A549 (cell line): ENCODE data around the gene LRRC3. TPM values are rescaled to one million over a fixed set of nuclear protein-coding genes. Genes with fewer than 3 reads are reported as not detected.

ENCODE experiments used
- ATAC-seq, 2 experiments: fragments of 200-7000 bp in 1 of 2; fragments of >200 bp in 1 of 2; cut with Nextera tagmentation in 1 of 2; cut with Tn5 transposase in 1 of 2; 3 replicates each; pipeline versions ENCODE4 v1.8.0 to v1.9.1; 2018 to 2020; ENCODE audit warnings: mild to moderate bottlenecking in 1 of 2, moderate library complexity in 1 of 2
- CTCF ChIA-PET: fragments of 300-600 bp; sonication (Branson Sonifier 250); formaldehyde crosslinking; extraction: SDS; loops from one replicate; lab custom pipeline; 2021; ENCODE audit warnings: antibody characterized with exemption, inconsistent platforms; lab: Yijun Ruan, JAX
- POLR2A ChIA-PET: fragments of 350-600 bp; formaldehyde crosslinking; extraction: SDS; loops from one replicate; lab custom pipeline; 2021; ENCODE audit warnings: antibody characterized with exemption, inconsistent platforms; lab: Yijun Ruan, JAX
- DNase-seq, 2 experiments: peaks; one replicate each; pipeline versions ENCODE4 v3.0.0 to v3.0.0-alpha.2; 2011 to 2016; ENCODE audit warnings: low read depth in 1 of 2, low spot score in 1 of 2
- FAIRE-seq: peaks from 2 replicates; lab custom pipeline; 2011; peaks lifted over from hg19 to GRCh38; lab: Jason Lieb, UNC
- H3K27ac ChIP-seq, 2 experiments: fragments of >200 bp; sonication (Bioruptor Twin); formaldehyde crosslinking; 3 replicates each; pipeline ENCODE4 v1.5.1; 2016 to 2017
- H3K4me1 ChIP-seq: fragments of >200 bp; sonication (Bioruptor Twin); formaldehyde crosslinking; 3 replicates; pipeline ENCODE4 v1.6.1; 2016
- H3K4me2 ChIP-seq: fragments of >200 bp; sonication (Bioruptor Twin); formaldehyde crosslinking; 3 replicates; pipeline ENCODE4 v1.6.1; 2016
- H3K4me3 ChIP-seq: fragments of >200 bp; sonication (Bioruptor Twin); formaldehyde crosslinking; 3 replicates; pipeline ENCODE4 v1.5.1; 2016
- H3K9me3 ChIP-seq: fragments of >200 bp; sonication (Bioruptor Twin); formaldehyde crosslinking; 3 replicates; pipeline ENCODE4 v1.6.1; 2016
- ATOH8 ChIP-seq: fragments of 250-450 bp; sonication (Bioruptor Pico); IDR thresholded peaks from 2 replicates; pipeline ENCODE4 v1.5.0; 2020; ENCODE audit warnings: low read depth, mild to moderate bottlenecking, moderate library complexity
- BCL3 ChIP-seq: fragments of >200 bp; sonication (Bioruptor Twin); formaldehyde crosslinking; IDR thresholded peaks from 3 replicates; pipeline ENCODE4 v1.6.1; 2016
- CHD2 ChIP-seq: fragments of 150-350 bp; IDR thresholded peaks from 2 replicates; pipeline ENCODE4 v1.6.1; 2014; ENCODE audit warnings: low read length; ENCODE audit not compliant: partially characterized antibody
- CHD4 ChIP-seq: fragments of 200-600 bp; sonication (generic); IDR thresholded peaks from 2 replicates; pipeline ENCODE4 v1.6.1; 2016; ENCODE audit warnings: antibody characterized with exemption, mild to moderate bottlenecking, borderline replicate concordance
- CTCF ChIP-seq: fragments of >200 bp; sonication (Bioruptor Twin); formaldehyde crosslinking; IDR thresholded peaks from 3 replicates; pipeline ENCODE4 v1.5.1; 2016
- EHF ChIP-seq: fragments of 250-450 bp; sonication (Bioruptor Pico); IDR thresholded peaks from 2 replicates; pipeline ENCODE4 v1.5.0; 2020; ENCODE audit warnings: mild to moderate bottlenecking
- EHMT2 ChIP-seq: fragments of 200-600 bp; sonication (generic); IDR thresholded peaks from 2 replicates; pipeline ENCODE4 v1.6.1; 2016; ENCODE audit warnings: antibody characterized with exemption, low read depth, mild to moderate bottlenecking, moderate library complexity
- FOSL2 ChIP-seq, 2 experiments: fragments of 450-650 bp in 1 of 2; fragments of >200 bp in 1 of 2; sonication (Bioruptor Twin) in 1 of 2; formaldehyde crosslinking; IDR thresholded peaks; 2 replicates each; pipeline versions ENCODE4 v1.5.0 to v1.6.1; 2016 to 2020; ENCODE audit warnings: mild to moderate bottlenecking in 1 of 2, moderate library complexity in 1 of 2
- FOXS1 ChIP-seq: fragments of 250-450 bp; sonication (Bioruptor Pico); IDR thresholded peaks from 2 replicates; pipeline ENCODE4 v1.5.0; 2020; ENCODE audit warnings: mild to moderate bottlenecking, moderate library complexity
- GATA3 ChIP-seq: IDR thresholded peaks from 2 replicates; pipeline ENCODE4 v1.6.1; 2012; ENCODE audit warnings: borderline replicate concordance
- JUN ChIP-seq, 2 experiments: fragments of >200 bp; sonication (Bioruptor Twin); formaldehyde crosslinking; IDR thresholded peaks; 2 replicates in 1 of 2; 3 replicates in 1 of 2; pipeline ENCODE4 v1.6.1; 2016 to 2017
- JUNB ChIP-seq: fragments of >200 bp; sonication (Bioruptor Twin); formaldehyde crosslinking; IDR thresholded peaks from 2 replicates; pipeline ENCODE4 v1.6.1; 2016
- MAFK ChIP-seq: fragments of 450-650 bp; IDR thresholded peaks from 2 replicates; pipeline ENCODE4 v1.6.1; 2014; ENCODE audit not compliant: partially characterized antibody
- MAX ChIP-seq: IDR thresholded peaks from 2 replicates; pipeline ENCODE4 v1.6.1; 2012
- MYC ChIP-seq: IDR thresholded peaks from 2 replicates; pipeline ENCODE4 v1.6.1; 2012; ENCODE audit warnings: mild to moderate bottlenecking, inconsistent platforms, low read length, improper control_type of control experiment, borderline replicate concordance
- NPAS2 ChIP-seq: fragments of 250-450 bp; sonication (Bioruptor Pico); IDR thresholded peaks from 2 replicates; pipeline ENCODE4 v1.8.0; 2022; ENCODE audit warnings: mild to moderate bottlenecking, moderate library complexity, borderline replicate concordance
- PBX3 ChIP-seq: IDR thresholded peaks from 2 replicates; pipeline ENCODE4 v1.6.1; 2012
- REST ChIP-seq: fragments of 200-600 bp; sonication (generic); IDR thresholded peaks from 2 replicates; pipeline ENCODE4 v1.6.1; 2016; ENCODE audit warnings: antibody characterized with exemption, mild to moderate bottlenecking, moderate library complexity
- RFX5 ChIP-seq: fragments of 450-650 bp; IDR thresholded peaks from 2 replicates; pipeline ENCODE4 v1.7.1; 2014; ENCODE audit warnings: antibody characterized with exemption, mild to moderate bottlenecking, moderate library complexity
- RNF2 ChIP-seq: fragments of 200-600 bp; sonication (generic); IDR thresholded peaks from 2 replicates; pipeline ENCODE4 v1.6.1; 2016; ENCODE audit warnings: low read depth, mild to moderate bottlenecking, antibody characterized with exemption, moderate library complexity, borderline replicate concordance
- WGBS: methylation state at CpG from one replicate; pipeline ENCODE4 v1.1.6; 2017; ENCODE audit errors: missing lambda C conversion rate; 5-methylcytosine and 5-hydroxymethylcytosine counted together
- polyA plus RNA-seq, 4 experiments: library from polyadenylated mRNA; depleted of rRNA in 3 of 4; stranded (reverse); fragments of >200 nt; fragmentation: RNase III in 1 of 4; extraction: RNeasy Plus Mini Kit Qiagen cat#74134 plus additional on column Dnase treatment in 1 of 4; gene quantifications; 2 replicates in 3 of 4; 3 replicates in 1 of 4; pipeline ENCODE4 v1.2.3, GENCODE V29; 2011 to 2017

LRRC3 gene
- polyA plus RNA-seq, 2 of the 4 experiments (the other 2 are of a cell fraction) = 0.59 to 1.1 TPM

- Histone ChIP-seq H3K9me3 (no peaks in the 10 kb centered on the region), H3K4me1 (no peaks in the 10 kb centered on the region)
- no peak for DNase-seq
- TF ChIP-seq NPAS2 (CRISPR knock-in tag) (no peak), MYC (no peak), CHD4 (no peak), PBX3 (no peak), FOXS1 (CRISPR knock-in tag) (no peak), RFX5 (no peak), CHD2 (no peak), JUN (IDR thresholded peaks at IDR 0.05) (no peak)
- TF ChIP-seq, all 56 proteins: peak for 0
- POLR2A ChIA-PET = no interaction called here
- no peak overlapping the region for H3K4me2 ChIP-seq
- no peak for FAIRE-seq
- CTCF ChIA-PET = no interaction called here
- no peak overlapping the region for H3K4me3 ChIP-seq
- no peak for ATAC-seq
- no peak overlapping the region for H3K27ac ChIP-seq
- WGBS = 86% methylated on average over 17 of the region's 18 CpGs
Observed at GRCh38 chr21:44499211-44499560, 43.9 kb downstream of the LRRC3 start.

GRCh38 chr21:44499631-44500030 is 44.3 kb downstream of the LRRC3 start:
- no peak for FAIRE-seq
- no peak for ATAC-seq
- no peak overlapping the region for H3K27ac ChIP-seq
- no peak overlapping the region for H3K4me2 ChIP-seq
- TF ChIP-seq ATOH8 (CRISPR knock-in tag) (no peak), JUNB (no peak), MAX (no peak), REST (no peak)
- WGBS = 100% methylated on average over 2 of the region's 23 CpGs
- no peaks in the 10 kb centered on the region for H3K4me1 ChIP-seq
- DNase-seq = no peak
- H3K4me3 ChIP-seq = no peak overlapping the region
- ChIA-PET POLR2A (no interaction called here), CTCF (interaction anchor here (1.3 kb wide), 1 partner anchor 9 kb away, joined by 3 read pairs; no protein-coding TSS in a partner anchor)
- H3K9me3 ChIP-seq = no peaks in the 10 kb centered on the region

GRCh38 chr21:44500111-44500510 is 44.8 kb downstream of the LRRC3 start:
- Histone ChIP-seq H3K4me2 (no peak overlapping the region), H3K27ac (no peak overlapping the region), H3K4me3 (no peak overlapping the region), H3K4me1 (no peaks in the 10 kb centered on the region), H3K9me3 (no peaks in the 10 kb centered on the region)
- TF ChIP-seq MAX (no peak), EHF (CRISPR knock-in tag) (no peak), CTCF (no peak), GATA3 (no peak), ATOH8 (CRISPR knock-in tag) (no peak), RNF2 (no peak), MAFK (no peak), FOSL2 (IDR thresholded peaks at IDR 0.05) (no peak), FOSL2 (CRISPR knock-in tag; IDR thresholded peaks at IDR 0.05) (no peak), EHMT2 (no peak), BCL3 (no peak)
- ChIA-PET CTCF (interaction anchor here (1.0 to 1.3 kb wide), 2 partner anchors 9 to 10 kb away, joined by 3 to 4 read pairs; no protein-coding TSS in a partner anchor), POLR2A (no interaction called here)
- DNase-seq (no peak), FAIRE-seq (no peak), ATAC-seq (no peak)
- WGBS = 82% methylated on average over 18 of the region's 19 CpGs
